Ovary (tissue), 9 donors: ENCODE measurements around the gene MS4A1. TPM values are rescaled to one million over a fixed set of nuclear protein-coding genes. Genes with fewer than 3 reads are reported as not detected.

ENCODE experiments used
- DNase-seq, 5 donors: peaks; one replicate each; pipeline ENCODE4 v3.0.0-alpha.2; 2019 to 2020
- H3K27ac ChIP-seq, 2 donors: fragments of 200-600 bp; one replicate each; pipeline versions ENCODE4 v1.5.1 to v1.8.0; 2019 to 2022
- H3K27me3 ChIP-seq: fragments of 200-600 bp; one replicate; pipeline ENCODE4 v1.8.0; 2022
- H3K36me3 ChIP-seq: fragments of 200-600 bp; sonication (generic); one replicate; pipeline ENCODE4 v1.5.1; 2019
- H3K4me1 ChIP-seq: one replicate; pipeline ENCODE4 v1.8.1; 2013; ENCODE audit warnings: mild to moderate bottlenecking, moderate library complexity; ENCODE audit not compliant: insufficient read depth
- H3K4me3 ChIP-seq: fragments of 200-600 bp; sonication (generic); one replicate; pipeline ENCODE4 v1.5.1; 2017
- H3K9me3 ChIP-seq, 2 donors: fragments of 200-600 bp in 1 of 2; sonication (generic) in 1 of 2; one replicate each; pipeline versions ENCODE4 v1.5.1 to v1.8.1; 2013 to 2019; ENCODE audit warnings: mild to moderate bottlenecking in 1 of 2, moderate library complexity in 1 of 2
- EP300 ChIP-seq: sonication (generic); formaldehyde crosslinking; IDR thresholded peaks from one replicate; pipeline ENCODE4 v1.6.1; 2017; ENCODE audit warnings: antibody characterized with exemption
- POLR2A ChIP-seq: fragments of 450-650 bp; IDR thresholded peaks from one replicate; pipeline ENCODE4 v1.6.1; 2017; ENCODE audit warnings: antibody characterized with exemption, mild to moderate bottlenecking, moderate library complexity
- WGBS, 3 donors: extraction: QIAGEN DNeasy Blood & Tissue Kit in 1 of 3; methylation state at CpG; one replicate each; pipeline versions ENCODE4 v1.1.5 to v1.1.7; 2013 to 2017; 5-methylcytosine and 5-hydroxymethylcytosine counted together
- intact Hi-C, 4 donors: fragments of 100-400 bp; cut with DNase I; formaldehyde crosslinking; loops; one replicate each; pipeline versions ENCODE4 v1.11.0 to v1.15.1; 2022 to 2023
- polyA plus RNA-seq, 2 donors: library from polyadenylated mRNA; stranded (reverse); fragments of 200-250 nt in 1 of 2; fragments of 350-450 nt in 1 of 2; fragmentation: Illumina TruSeq in 1 of 2; extraction: RNeasy Lipid Tissue Mini Kit (QIAGEN cat#74804) in 1 of 2; gene quantifications; one replicate each; pipeline ENCODE4 v1.2.3, GENCODE V29; 2013 to 2014
- total RNA-seq, 7 donors: library from RNA; depleted of rRNA in 2 of 7; stranded (reverse); fragments of >200 nt in 2 of 7; fragmentation: NEBNext Ultra II Directional in 3 of 7; extraction: Animal tissue kit (Norgen Biotek cat#: 25700) in 3 of 7; gene quantifications; one replicate each; pipeline versions ENCODE4 v1.1.0 to v1.2.4, GENCODE V29; 2016 to 2023
- TF ChIP-seq, protein P1 (sequence below), 3 donors: fragments of 450-650 bp in 2 of 3; fragments of 200-600 bp in 1 of 3; IDR thresholded peaks; one replicate each; pipeline versions ENCODE4 v1.5.1 to v1.8.0; 2016 to 2022; ENCODE audit warnings: antibody characterized with exemption in 3 of 3, mild to moderate bottlenecking in 1 of 3
- donor health status: DM: no; HTN: no; CAD: no; lungs with moderate emphysema.
- donor health status: DM: no; HTN: no; CAD: no.
- donor health status: Bipolar disorder and iron deficiency.
- donor health status: DM: yes; HTN: yes; CAD: no.
- donor health status: DM: no; HTN: no; CAD: no.
- donor health status: DM: yes; HTN: yes; CAD: no.

Gene MS4A1
- total and polyA plus RNA-seq, 9 donors = 0.05 to 0.74 (median 0.27) TPM; not detected in 4

- no peak for DNase-seq
- 65 to 80% (median 66%) methylated on average over 3 of the region's 3 CpGs for WGBS, 3 donors
- Histone ChIP-seq H3K27ac (no peak overlapping the region), H3K27me3 (no peaks in the 10 kb centered on the region), H3K4me1 (no peaks in the 10 kb centered on the region), H3K9me3 (no peaks in the 10 kb centered on the region), H3K4me3 (no peak overlapping the region), H3K36me3 (no peaks in the 10 kb centered on the region)
- intact Hi-C loops = no loop called here
- TF ChIP-seq EP300 (no peak), POLR2A (no peak)
- TF ChIP-seq, protein P1, sequence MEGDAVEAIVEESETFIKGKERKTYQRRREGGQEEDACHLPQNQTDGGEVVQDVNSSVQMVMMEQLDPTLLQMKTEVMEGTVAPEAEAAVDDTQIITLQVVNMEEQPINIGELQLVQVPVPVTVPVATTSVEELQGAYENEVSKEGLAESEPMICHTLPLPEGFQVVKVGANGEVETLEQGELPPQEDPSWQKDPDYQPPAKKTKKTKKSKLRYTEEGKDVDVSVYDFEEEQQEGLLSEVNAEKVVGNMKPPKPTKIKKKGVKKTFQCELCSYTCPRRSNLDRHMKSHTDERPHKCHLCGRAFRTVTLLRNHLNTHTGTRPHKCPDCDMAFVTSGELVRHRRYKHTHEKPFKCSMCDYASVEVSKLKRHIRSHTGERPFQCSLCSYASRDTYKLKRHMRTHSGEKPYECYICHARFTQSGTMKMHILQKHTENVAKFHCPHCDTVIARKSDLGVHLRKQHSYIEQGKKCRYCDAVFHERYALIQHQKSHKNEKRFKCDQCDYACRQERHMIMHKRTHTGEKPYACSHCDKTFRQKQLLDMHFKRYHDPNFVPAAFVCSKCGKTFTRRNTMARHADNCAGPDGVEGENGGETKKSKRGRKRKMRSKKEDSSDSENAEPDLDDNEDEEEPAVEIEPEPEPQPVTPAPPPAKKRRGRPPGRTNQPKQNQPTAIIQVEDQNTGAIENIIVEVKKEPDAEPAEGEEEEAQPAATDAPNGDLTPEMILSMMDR (IDR thresholded peaks at IDR 0.05) = no peak
These were observed 1.9 kb downstream of the MS4A1 start for GRCh38 chr11:60457576-60457975.

DNA sequence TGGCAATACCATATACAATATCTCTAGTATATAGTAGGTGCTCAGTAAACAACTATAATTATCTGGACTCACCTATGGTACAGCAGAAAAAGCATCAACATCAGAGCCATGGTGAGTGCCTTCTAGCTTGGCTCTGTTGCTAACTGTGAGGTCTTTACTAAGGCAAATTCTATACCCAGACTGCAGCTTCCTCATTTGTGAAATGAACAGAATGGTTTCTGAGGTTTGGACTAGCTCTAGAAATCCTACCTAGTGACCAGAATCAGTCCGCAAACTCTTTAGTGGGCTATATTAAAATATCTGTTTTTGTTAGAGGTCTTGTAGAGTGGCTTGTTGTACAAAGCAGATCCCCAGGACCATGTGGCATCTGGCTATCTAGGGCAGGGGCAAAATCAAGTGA lies 3.7 kb downstream of the MS4A1 start:
- DNase-seq = no peak
- Histone ChIP-seq H3K4me3 (no peak overlapping the region), H3K27ac (no peak overlapping the region), H3K9me3 (no peaks in the 10 kb centered on the region), H3K4me1 (no peaks in the 10 kb centered on the region), H3K36me3 (no peaks in the 10 kb centered on the region), H3K27me3 (no peaks in the 10 kb centered on the region)
- intact Hi-C loops = no loop called here
- WGBS, 3 donors = 86 to 95% (median 89%) methylated on average over 1 of the region's 1 CpG
- TF ChIP-seq, protein P1 (IDR thresholded peaks at IDR 0.05) = no peak
- TF ChIP-seq POLR2A = no peak
- no peak for TF ChIP-seq EP300

DNA sequence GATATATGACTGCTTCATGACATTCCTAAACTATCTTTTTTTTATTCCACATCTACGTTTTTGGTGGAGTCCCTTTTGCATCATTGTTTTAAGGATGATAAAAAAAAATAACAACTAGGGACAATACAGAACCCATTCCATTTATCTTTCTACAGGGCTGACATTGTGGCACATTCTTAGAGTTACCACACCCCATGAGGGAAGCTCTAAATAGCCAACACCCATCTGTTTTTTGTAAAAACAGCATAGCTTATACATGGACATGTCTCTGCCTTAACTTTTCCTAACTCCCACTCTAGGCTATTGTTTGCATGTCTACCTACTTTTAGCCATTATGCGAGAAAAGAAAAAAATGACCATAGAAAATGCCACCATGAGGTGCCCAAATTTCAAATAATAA lies 13.2 kb downstream of the MS4A1 start:
- TF ChIP-seq EP300 (no peak), POLR2A (no peak)
- TF ChIP-seq, protein P1 (IDR thresholded peaks at IDR 0.05) = no peak
- H3K36me3 ChIP-seq = no peaks in the 10 kb centered on the region
- no peak overlapping the region for H3K27ac ChIP-seq
- no peak for DNase-seq
- no peaks in the 10 kb centered on the region for H3K9me3 ChIP-seq
- 63 to 72% (median 65%) methylated on average over 2 of the region's 2 CpGs for WGBS, 3 donors
- intact Hi-C loops = no loop called here
- H3K27me3 ChIP-seq = no peaks in the 10 kb centered on the region
- no peaks in the 10 kb centered on the region for H3K4me1 ChIP-seq
- no peak overlapping the region for H3K4me3 ChIP-seq

DNA sequence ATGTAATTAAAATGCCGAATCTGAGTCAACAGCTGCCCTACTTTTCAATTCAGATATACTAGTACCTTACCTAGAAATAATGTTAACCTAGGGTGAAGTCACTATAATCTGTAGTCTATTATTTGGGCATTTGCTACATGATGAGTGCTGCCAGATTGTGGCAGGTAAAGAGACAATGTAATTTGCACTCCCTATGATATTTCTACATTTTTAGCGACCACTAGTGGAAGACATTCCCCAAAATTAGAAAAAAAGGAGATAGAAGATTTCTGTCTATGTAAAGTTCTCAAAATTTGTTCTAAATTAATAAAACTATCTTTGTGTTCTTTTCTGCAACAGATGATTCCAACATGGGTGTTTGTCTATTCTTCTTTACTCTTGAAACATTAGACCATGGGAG lies 14.1 kb downstream of the MS4A1 start:
- 52 to 74% (median 69%) methylated on average over 2 of the region's 2 CpGs for WGBS, 3 donors
- TF ChIP-seq, protein P1 (IDR thresholded peaks at IDR 0.05) = no peak
- TF ChIP-seq POLR2A (no peak), EP300 (no peak)
- Histone ChIP-seq H3K27ac (no peak overlapping the region), H3K4me3 (no peak overlapping the region), H3K27me3 (no peaks in the 10 kb centered on the region), H3K9me3 (no peaks in the 10 kb centered on the region), H3K36me3 (no peaks in the 10 kb centered on the region), H3K4me1 (no peaks in the 10 kb centered on the region)
- intact Hi-C loops = no loop called here
- no peak for DNase-seq

GRCh38 chr11:60477035-60477445 lies 21.4 kb downstream of the MS4A1 start:
- no peaks in the 10 kb centered on the region for H3K27me3 ChIP-seq
- TF ChIP-seq, protein P1 (IDR thresholded peaks at IDR 0.05) = no peak
- no peak for TF ChIP-seq POLR2A
- TF ChIP-seq EP300 = no peak
- no peaks in the 10 kb centered on the region for H3K9me3 ChIP-seq
- WGBS, 3 donors = 62 to 66% (median 65%) methylated on average over 6 of the region's 6 CpGs
- no peak overlapping the region for H3K27ac ChIP-seq
- no peaks in the 10 kb centered on the region for H3K4me1 ChIP-seq
- H3K4me3 ChIP-seq = no peak overlapping the region
- no peak for DNase-seq
- H3K36me3 ChIP-seq = no peaks in the 10 kb centered on the region
- intact Hi-C loops = no loop called here
